GM19455 (cell line): Measurements from ENCODE around the gene MROH7.

Source experiments
- ATAC-seq: cut with Tn5 transposase; IDR thresholded peaks from one replicate; pipeline ENCODE4 v1.9.1; 2021; ENCODE audit not compliant: unreplicated experiment

Gene MROH7

GRCh38 chr1:54640863-54641836, at the start of gene MROH7:
Gene MROH7 (plus strand): TSS chr1:54641786. CDS start chr1:54652927, 11,141 bp downstream.
- ATAC-seq, result no peak

- ATAC-seq, result no peak
Observed at GRCh38 chr1:54593571-54594160, 47.9 kb upstream of the MROH7 start.

GRCh38 chr1:54594463-54594862, 47.1 kb upstream of the MROH7 start:
- no peak for ATAC-seq

- no peak for ATAC-seq
Observed at GRCh38 chr1:54595956-54596498, 45.6 kb upstream of the MROH7 start.

- no peak for ATAC-seq
Observed at GRCh38 chr1:54596756-54597155, 44.8 kb upstream of the MROH7 start.

- ATAC-seq, result no peak
Observed at GRCh38 chr1:54597455-54598030, 44.0 kb upstream of the MROH7 start.

GRCh38 chr1:54599211-54599823, 42.3 kb upstream of the MROH7 start:
- no peak for ATAC-seq

- no peak for ATAC-seq
Observed at GRCh38 chr1:54600947-54601721, 40.5 kb upstream of the MROH7 start.

- ATAC-seq, result no peak
Observed at GRCh38 chr1:54601730-54602129, 39.9 kb upstream of the MROH7 start.

GRCh38 chr1:54602554-54602953, 39.0 kb upstream of the MROH7 start:
- no peak for ATAC-seq

- ATAC-seq, result no peak
Observed at GRCh38 chr1:54603241-54603640, 38.3 kb upstream of the MROH7 start.

GRCh38 chr1:54604051-54604450, 37.5 kb upstream of the MROH7 start:
- no peak for ATAC-seq

- no peak for ATAC-seq
Observed at GRCh38 chr1:54604572-54605370, 36.8 kb upstream of the MROH7 start.

GRCh38 chr1:54606096-54606989, 35.2 kb upstream of the MROH7 start:
- ATAC-seq, result no peak

GRCh38 chr1:54606990-54607325, 34.6 kb upstream of the MROH7 start:
- ATAC-seq, result no peak

- ATAC-seq, result no peak
Observed at GRCh38 chr1:54607821-54608565, 33.6 kb upstream of the MROH7 start.

GRCh38 chr1:54608566-54609230, 32.9 kb upstream of the MROH7 start:
- no peak for ATAC-seq
